Vagina (tissue), 2 donors: ENCODE data around the gene PPP4C.

Source experiments
- POLR2A ChIP-seq, 2 donors: fragments of 450-650 bp; IDR thresholded peaks; one replicate each; pipeline ENCODE4 v1.6.1; 2017; ENCODE audit warnings: antibody characterized with exemption in 2 of 2, mild to moderate bottlenecking in 2 of 2, moderate library complexity in 2 of 2
- POLR2AphosphoS5 ChIP-seq, 2 donors: sonication (generic); formaldehyde crosslinking; IDR thresholded peaks; one replicate each; pipeline ENCODE4 v1.9.0; 2017; ENCODE audit warnings: antibody characterized with exemption in 2 of 2, mild to moderate bottlenecking in 2 of 2, low read depth in 1 of 2; ENCODE audit not compliant: insufficient read depth in 1 of 2
- TF ChIP-seq, protein P1 (sequence below), 3 experiments: fragments of 450-650 bp in 2 of 3; fragments of 200-600 bp in 1 of 3; sonication (generic) in 1 of 3; IDR thresholded peaks; one replicate each; pipeline ENCODE4 v1.5.1; 2017 to 2019; ENCODE audit warnings: antibody characterized with exemption in 3 of 3, mild to moderate bottlenecking in 2 of 3, moderate library complexity in 2 of 3

DNA sequence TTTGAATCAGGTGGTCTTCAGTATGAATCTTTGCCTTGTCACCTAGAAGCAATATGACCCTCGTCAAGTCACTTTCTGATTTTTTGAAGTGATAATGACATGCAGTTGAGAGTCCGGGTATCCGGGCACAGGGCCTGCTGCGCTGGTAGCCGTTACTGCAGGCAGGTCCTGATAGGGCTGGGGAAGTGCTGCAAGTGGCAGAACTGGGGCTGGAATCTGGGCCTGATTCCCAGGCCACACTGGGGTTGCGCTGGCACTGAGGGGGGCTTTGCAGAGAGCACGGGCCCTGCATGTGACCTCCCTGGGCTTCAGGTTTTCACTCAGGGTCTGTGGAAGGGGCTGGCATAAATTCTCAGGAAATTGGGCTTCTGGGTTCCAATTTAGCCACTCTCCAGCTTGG is 3.0 kb downstream of the PPP4C start:
- TF ChIP-seq, protein P1, sequence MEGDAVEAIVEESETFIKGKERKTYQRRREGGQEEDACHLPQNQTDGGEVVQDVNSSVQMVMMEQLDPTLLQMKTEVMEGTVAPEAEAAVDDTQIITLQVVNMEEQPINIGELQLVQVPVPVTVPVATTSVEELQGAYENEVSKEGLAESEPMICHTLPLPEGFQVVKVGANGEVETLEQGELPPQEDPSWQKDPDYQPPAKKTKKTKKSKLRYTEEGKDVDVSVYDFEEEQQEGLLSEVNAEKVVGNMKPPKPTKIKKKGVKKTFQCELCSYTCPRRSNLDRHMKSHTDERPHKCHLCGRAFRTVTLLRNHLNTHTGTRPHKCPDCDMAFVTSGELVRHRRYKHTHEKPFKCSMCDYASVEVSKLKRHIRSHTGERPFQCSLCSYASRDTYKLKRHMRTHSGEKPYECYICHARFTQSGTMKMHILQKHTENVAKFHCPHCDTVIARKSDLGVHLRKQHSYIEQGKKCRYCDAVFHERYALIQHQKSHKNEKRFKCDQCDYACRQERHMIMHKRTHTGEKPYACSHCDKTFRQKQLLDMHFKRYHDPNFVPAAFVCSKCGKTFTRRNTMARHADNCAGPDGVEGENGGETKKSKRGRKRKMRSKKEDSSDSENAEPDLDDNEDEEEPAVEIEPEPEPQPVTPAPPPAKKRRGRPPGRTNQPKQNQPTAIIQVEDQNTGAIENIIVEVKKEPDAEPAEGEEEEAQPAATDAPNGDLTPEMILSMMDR (IDR thresholded peaks at IDR 0.05): no peak
- no peak for TF ChIP-seq POLR2AphosphoS5 (IDR thresholded peaks at IDR 0.05; ENCODE audit: insufficient read depth in 1 of 2, low read depth in 1 of 2)
- no peak for TF ChIP-seq POLR2A (IDR thresholded peaks at IDR 0.05)
